CD14-positive monocyte (primary cell): ENCODE measurements around the gene CTPS1. TPM values are rescaled to one million over a fixed set of nuclear protein-coding genes. Genes with fewer than 3 reads are reported as not detected.

Source experiments
- DNase-seq, 3 donors: peaks; one replicate each; pipeline ENCODE4 v3.0.0-alpha.2; 2011 to 2022
- H2AFZ ChIP-seq: 2 replicates; pipeline ENCODE4 v1.6.0; 2012; ENCODE audit warnings: mild to moderate bottlenecking, low read depth, low read length, inconsistent platforms; ENCODE audit not compliant: insufficient read depth, poor library complexity, severe bottlenecking
- H3K27ac ChIP-seq, 2 donors: 1 replicate in 1 of 2; 2 replicates in 1 of 2; pipeline ENCODE4 v1.5.1; 2012 to 2013; ENCODE audit warnings: low read length in 2 of 2, control low read depth in 1 of 2, inconsistent platforms in 1 of 2, low read depth in 1 of 2, mild to moderate bottlenecking in 1 of 2
- H3K27me3 ChIP-seq, 2 donors: one replicate each; pipeline versions ENCODE4 v1.6.0 to v1.6.1; 2011 to 2013; ENCODE audit warnings: low read length in 2 of 2; ENCODE audit not compliant: control insufficient read depth in 2 of 2, insufficient read depth in 2 of 2
- H3K36me3 ChIP-seq, 2 donors: replicated peaks in 1 of 2; 1 replicate in 1 of 2; 2 replicates in 1 of 2; pipeline versions ENCODE4 v1.5.1 to v1.6.1; 2012 to 2013; ENCODE audit warnings: low read length in 2 of 2, control low read depth in 1 of 2, inconsistent platforms in 1 of 2, mild to moderate bottlenecking in 1 of 2; ENCODE audit not compliant: insufficient read depth in 2 of 2, control insufficient read depth in 1 of 2
- H3K4me1 ChIP-seq, 2 donors: 1 replicate in 1 of 2; 2 replicates in 1 of 2; pipeline versions ENCODE4 v1.5.1 to v1.6.1; 2012 to 2013; ENCODE audit warnings: low read length in 2 of 2, control low read depth in 1 of 2, inconsistent platforms in 1 of 2, mild to moderate bottlenecking in 1 of 2, moderate library complexity in 1 of 2; ENCODE audit not compliant: insufficient read depth in 2 of 2, control insufficient read depth in 1 of 2
- H3K4me2 ChIP-seq: replicated peaks from 2 replicates; pipeline ENCODE3; 2012; ENCODE audit warnings: low read length, moderate library complexity, mild to moderate bottlenecking; ENCODE audit not compliant: poor library complexity, severe bottlenecking; ENCODE audit errors: extremely low read depth
- H3K4me3 ChIP-seq, 3 experiments: fragments of 200-600 bp in 1 of 3; sonication (generic) in 1 of 3; replicated peaks in 1 of 3; 1 replicate in 2 of 3; 2 replicates in 1 of 3; pipeline ENCODE4 v1.5.1; 2011 to 2013; ENCODE audit warnings: low read length in 3 of 3, mild to moderate bottlenecking in 3 of 3, control low read depth in 2 of 3, low read depth in 2 of 3, inconsistent platforms in 1 of 3, moderate library complexity in 1 of 3
- H3K79me2 ChIP-seq: 2 replicates; pipeline ENCODE4 v1.6.0; 2012; ENCODE audit warnings: mild to moderate bottlenecking, control low read depth, inconsistent platforms, low read length, moderate library complexity; ENCODE audit not compliant: insufficient read depth
- H3K9ac ChIP-seq: 2 replicates; pipeline ENCODE4 v1.6.0; 2017; ENCODE audit warnings: low read length, mild to moderate bottlenecking; ENCODE audit not compliant: insufficient read depth, poor library complexity, severe bottlenecking
- H3K9me3 ChIP-seq, 2 donors: replicated peaks in 1 of 2; 1 replicate in 1 of 2; 2 replicates in 1 of 2; pipeline versions ENCODE4 v1.5.1 to v1.6.1; 2012 to 2013; ENCODE audit warnings: low read length in 2 of 2, control low read depth in 1 of 2; ENCODE audit not compliant: control insufficient read depth in 1 of 2, insufficient read depth in 1 of 2
- H4K20me1 ChIP-seq: 2 replicates; pipeline ENCODE4 v1.6.0; 2012; ENCODE audit warnings: mild to moderate bottlenecking, low read length, control low read depth, moderate library complexity; ENCODE audit not compliant: insufficient read depth
- H3K27ac Mint-ChIP-seq, 7 donors: one replicate each; pipeline ENCODE4 v1.8.0; 2020; ENCODE audit warnings: mild to moderate bottlenecking in 7 of 7, mixed read lengths in 7 of 7, moderate library complexity in 6 of 7, inconsistent platforms in 2 of 7
- H3K27me3 Mint-ChIP-seq, 3 donors: one replicate each; pipeline ENCODE4 v1.8.0; 2021 to 2022; ENCODE audit warnings: low read depth in 3 of 3, mild to moderate bottlenecking in 3 of 3, mixed read lengths in 3 of 3, moderate library complexity in 3 of 3, inconsistent platforms in 1 of 3
- H3K36me3 Mint-ChIP-seq, 2 donors: one replicate each; pipeline ENCODE4 v1.8.0; 2020; ENCODE audit warnings: mixed read lengths in 2 of 2, inconsistent platforms in 1 of 2, mild to moderate bottlenecking in 1 of 2
- H3K4me1 Mint-ChIP-seq: one replicate; pipeline ENCODE4 v1.8.0; 2020; ENCODE audit warnings: mild to moderate bottlenecking, mixed read lengths
- H3K4me3 Mint-ChIP-seq, 2 donors: one replicate each; pipeline ENCODE4 v1.8.0; 2020; ENCODE audit warnings: mild to moderate bottlenecking in 2 of 2, mixed read lengths in 2 of 2, moderate library complexity in 1 of 2
- H3K9me3 Mint-ChIP-seq, 7 donors: one replicate each; pipeline ENCODE4 v1.8.0; 2020 to 2022; ENCODE audit warnings: mixed read lengths in 7 of 7, mild to moderate bottlenecking in 6 of 7, moderate library complexity in 6 of 7, inconsistent platforms in 2 of 7
- CTCF ChIP-seq: fragments of 200-600 bp; IDR thresholded peaks from one replicate; pipeline ENCODE4 v1.8.0; 2022; ENCODE audit warnings: antibody characterized with exemption, mild to moderate bottlenecking
- WGBS: methylation state at CpG from one replicate; pipeline ENCODE4 v1.1.5; 2013; ENCODE audit warnings: missing lambda C conversion rate; ENCODE audit not compliant: insufficient coverage; 5-methylcytosine and 5-hydroxymethylcytosine counted together
- intact Hi-C, 2 donors: fragments of 100-400 bp; cut with micrococcal nuclease; formaldehyde crosslinking; loops; one replicate each; pipeline versions ENCODE4 v1.15.0 to v1.15.1; 2023
- polyA plus RNA-seq, 3 donors: library from polyadenylated mRNA; depleted of rRNA in 1 of 3; unstranded in 2 of 3; stranded (reverse) in 1 of 3; fragments of 300-500 nt in 2 of 3; fragments of >200 nt in 1 of 3; fragmentation: Illumina TruSeq in 2 of 3; gene quantifications; 1 replicate in 2 of 3; 2 replicates in 1 of 3; pipeline ENCODE4 v1.2.3, GENCODE V29; 2012 to 2021

The CTPS1 gene
- polyA plus RNA-seq, 3 donors, result 5.3 to 8.6 (median 6.0) TPM

GRCh38 chr1:40984531-40984930, 5.0 kb downstream of the CTPS1 start:
- peaks cover 64% of the 10 kb centered on the region in 2 donors for H3K36me3 Mint-ChIP-seq
- intact Hi-C loops, result no loop called here
- 100% methylated on average over 2 of the region's 4 CpGs for WGBS

GRCh38 chr1:40985161-40985560, 5.7 kb downstream of the CTPS1 start:
- Histone ChIP-seq H3K4me1 (peaks cover 8 to 11% of the 10 kb centered on the region in 2 donors), H3K4me3 (no peak overlapping the region), H3K36me3 (peaks cover 65 to 71% of the 10 kb centered on the region in 2 donors), H4K20me1 (no peaks in the 10 kb centered on the region), H3K9ac (no peak overlapping the region), H3K4me2 (no peak overlapping the region), H3K9me3 (no peaks in the 10 kb centered on the region), H3K79me2 (peaks cover 38% of the 10 kb centered on the region), H3K27me3 (no peaks in the 10 kb centered on the region), H3K27ac (no peak overlapping the region), H2AFZ (no peak overlapping the region)
- TF ChIP-seq CTCF, result no peak
- H3K27me3 Mint-ChIP-seq, result peaks cover 0 to 3% (median 2%) of the 10 kb centered on the region in 3 donors
- peaks cover 0 to 2% (median 0%) of the 10 kb centered on the region in 7 donors for H3K9me3 Mint-ChIP-seq
- no peak overlapping the region for H3K4me3 Mint-ChIP-seq
- intact Hi-C loops, result no loop called here
- peaks cover 68 to 69% of the 10 kb centered on the region in 2 donors for H3K36me3 Mint-ChIP-seq
- H3K4me1 Mint-ChIP-seq, result peaks cover 13% of the 10 kb centered on the region
- no peak for DNase-seq
- no peak overlapping the region for H3K27ac Mint-ChIP-seq
- 75% methylated on average over 5 of the region's 5 CpGs for WGBS

More at GRCh38 chr1:40984531-40984930, 5.0 kb downstream of the CTPS1 start:
- Histone ChIP-seq H3K9me3 (no peaks in the 10 kb centered on the region), H3K4me3 (no peak overlapping the region), H2AFZ (no peak overlapping the region), H4K20me1 (no peaks in the 10 kb centered on the region), H3K4me1 (peaks cover 8 to 14% of the 10 kb centered on the region in 2 donors), H3K79me2 (peaks cover 38% of the 10 kb centered on the region), H3K4me2 (no peak overlapping the region), H3K36me3 (peaks cover 59 to 65% of the 10 kb centered on the region in 2 donors), H3K9ac (no peak overlapping the region), H3K27ac (no peak overlapping the region), H3K27me3 (no peaks in the 10 kb centered on the region)
- H3K27me3 Mint-ChIP-seq, result peaks cover 0 to 3% (median 2%) of the 10 kb centered on the region in 3 donors
- peaks cover 0 to 2% (median 0%) of the 10 kb centered on the region in 7 donors for H3K9me3 Mint-ChIP-seq
- no peak overlapping the region for H3K4me3 Mint-ChIP-seq
- DNase-seq, result no peak
- TF ChIP-seq CTCF, result no peak
- peaks cover 13% of the 10 kb centered on the region for H3K4me1 Mint-ChIP-seq
- no peak overlapping the region for H3K27ac Mint-ChIP-seq
